ENCODE measurements around the gene TNIP1.

TNIP1 gene

DNA sequence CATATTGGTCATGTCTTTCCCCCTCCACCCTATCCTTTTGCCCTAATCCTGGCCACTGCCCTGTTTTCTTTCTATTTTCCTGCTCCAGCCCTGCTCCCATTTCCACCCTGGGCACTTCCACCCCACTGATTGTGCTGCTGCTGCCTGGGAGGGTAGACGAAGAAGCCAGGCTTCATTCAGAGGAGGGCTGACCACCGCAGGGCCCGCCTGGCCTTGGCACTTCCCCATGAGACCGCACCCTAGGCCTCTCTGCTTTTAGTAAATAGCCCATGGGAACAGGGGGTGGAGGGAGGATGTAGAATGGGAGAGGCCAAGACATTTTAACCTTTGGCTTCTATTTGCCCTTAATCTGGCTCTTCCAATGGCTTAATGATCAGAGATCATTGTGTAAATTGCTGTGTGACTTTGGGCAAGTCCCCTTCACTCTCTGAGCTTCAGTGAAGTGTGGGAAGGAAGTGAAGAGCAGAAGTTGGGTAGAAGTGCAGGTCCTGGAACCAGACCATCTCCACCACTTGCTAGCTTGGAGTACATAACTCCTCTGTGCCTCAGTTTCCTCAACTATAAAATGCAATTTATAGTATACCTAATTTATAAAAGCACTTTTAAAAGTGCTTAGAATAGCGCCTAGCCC lies 74.0 kb downstream of the TNIP1 start:
- no peak for DNase-seq (ENCODE audit: low read depth, low spot score)
- TF ChIP-seq YY1 (IDR thresholded peaks at IDR 0.05; ENCODE audit: insufficient read depth, insufficient read length) (no peak), ZNF274 (IDR thresholded peaks at IDR 0.05; ENCODE audit: low read depth, low read length) (no peak), SUZ12 (IDR thresholded peaks at IDR 0.05; ENCODE audit: extremely low read depth, insufficient read depth, insufficient read length) (no peak)
- H3K4me3 ChIP-seq (ENCODE audit: insufficient read length, low read depth): no peak overlapping the region
- H3K4me1 ChIP-seq (ENCODE audit: insufficient read depth, insufficient read length): peaks cover 3% of the 10 kb centered on the region
- no peaks in the 10 kb centered on the region for H3K9me3 ChIP-seq (ENCODE audit: insufficient read depth, low read length)
- no peaks in the 10 kb centered on the region for H3K27me3 ChIP-seq (ENCODE audit: insufficient read depth, insufficient read length)
- no peak overlapping the region for H3K9ac ChIP-seq (ENCODE audit: insufficient read length, low read depth)
- H3K36me3 ChIP-seq (ENCODE audit: insufficient read depth, insufficient read length, low read length): no peaks in the 10 kb centered on the region

DNA sequence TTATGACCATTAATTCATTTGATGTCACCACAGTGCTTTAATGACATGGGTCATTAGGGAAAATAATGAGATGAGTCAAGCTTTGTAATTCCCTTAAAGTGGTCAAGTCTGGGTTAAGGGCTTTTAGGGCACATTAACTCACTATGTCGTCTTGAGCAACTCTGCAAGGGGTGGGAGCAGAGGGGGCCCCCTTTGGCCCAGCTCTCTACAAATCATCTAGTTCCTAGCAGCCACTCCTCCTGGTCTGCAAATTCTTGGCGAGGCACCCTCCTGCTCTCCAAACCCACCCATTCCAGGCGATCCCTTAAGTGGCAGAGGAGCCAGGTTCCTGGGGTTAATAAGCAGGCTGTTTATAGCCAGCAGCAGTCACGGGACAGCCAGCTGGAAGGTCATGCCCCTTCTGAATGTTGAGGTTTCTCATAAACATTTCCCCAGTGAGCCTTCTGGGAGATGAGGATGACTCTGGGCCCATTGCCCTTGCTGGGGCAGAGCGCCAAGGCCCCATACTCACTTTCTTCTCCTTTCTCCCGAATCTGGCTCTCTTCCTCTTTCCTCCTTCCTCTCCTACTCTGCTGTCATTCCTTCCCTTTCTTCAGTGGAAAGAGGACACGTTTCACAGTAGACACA lies 74.8 kb downstream of the TNIP1 start:
- H3K9ac ChIP-seq (ENCODE audit: insufficient read length, low read depth): no peak overlapping the region
- DNase-seq (ENCODE audit: low read depth, low spot score): no peak
- no peaks in the 10 kb centered on the region for H3K9me3 ChIP-seq (ENCODE audit: insufficient read depth, low read length)
- H3K4me1 ChIP-seq (ENCODE audit: insufficient read depth, insufficient read length): peaks cover 3% of the 10 kb centered on the region
- H3K27me3 ChIP-seq (ENCODE audit: insufficient read depth, insufficient read length): no peaks in the 10 kb centered on the region
- no peak for TF ChIP-seq ZNF274 (IDR thresholded peaks at IDR 0.05; ENCODE audit: low read depth, low read length)
- TF ChIP-seq YY1 (IDR thresholded peaks at IDR 0.05; ENCODE audit: insufficient read depth, insufficient read length): no peak
- TF ChIP-seq SUZ12 (IDR thresholded peaks at IDR 0.05; ENCODE audit: extremely low read depth, insufficient read depth, insufficient read length): no peak
- H3K4me3 ChIP-seq (ENCODE audit: insufficient read length, low read depth): no peak overlapping the region
- no peaks in the 10 kb centered on the region for H3K36me3 ChIP-seq (ENCODE audit: insufficient read depth, insufficient read length, low read length)

DNA sequence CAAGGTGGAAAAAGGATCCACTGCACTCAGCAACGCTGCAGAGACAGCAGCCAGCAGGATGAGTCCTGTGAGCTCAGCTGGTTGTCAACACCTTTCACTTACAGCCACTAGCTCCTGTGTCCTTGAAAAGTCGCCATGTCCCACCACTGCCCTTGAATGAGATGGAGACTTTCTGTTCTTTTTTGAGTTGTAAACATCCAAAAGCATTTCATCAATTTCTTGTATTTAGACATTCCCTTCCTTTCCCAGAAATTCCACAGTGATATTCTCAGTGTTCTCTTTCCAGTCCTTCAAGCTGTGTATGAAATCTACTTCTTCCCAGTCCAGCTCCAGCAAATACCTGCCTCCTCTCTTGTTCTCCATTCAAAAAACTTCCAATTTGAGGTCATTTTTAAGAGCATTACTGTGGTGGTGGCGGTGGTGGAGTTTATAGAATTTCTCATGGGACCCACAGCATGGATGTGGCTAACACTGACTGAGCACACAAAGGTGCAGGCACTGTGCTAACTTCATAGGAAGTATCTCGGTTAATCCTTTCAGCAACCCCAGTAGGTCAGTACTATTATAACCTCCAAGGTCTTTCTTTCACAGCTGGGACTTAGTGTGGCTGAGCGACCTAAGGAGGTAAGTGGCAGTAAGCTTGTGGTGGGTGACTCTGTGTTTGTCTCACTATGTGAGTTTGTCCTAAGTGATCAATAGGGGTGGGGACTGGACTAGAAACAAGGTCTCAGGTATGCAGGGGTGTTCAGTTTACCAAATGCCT lies 75.5 kb downstream of the TNIP1 start:
- H3K4me1 ChIP-seq (ENCODE audit: insufficient read depth, insufficient read length): peaks cover 3% of the 10 kb centered on the region
- no peaks in the 10 kb centered on the region for H3K36me3 ChIP-seq (ENCODE audit: insufficient read depth, insufficient read length, low read length)
- no peak for DNase-seq (ENCODE audit: low read depth, low spot score)
- no peak overlapping the region for H3K9ac ChIP-seq (ENCODE audit: insufficient read length, low read depth)
- no peak overlapping the region for H3K4me3 ChIP-seq (ENCODE audit: insufficient read length, low read depth)
- no peaks in the 10 kb centered on the region for H3K9me3 ChIP-seq (ENCODE audit: insufficient read depth, low read length)
- TF ChIP-seq SUZ12 (IDR thresholded peaks at IDR 0.05; ENCODE audit: extremely low read depth, insufficient read depth, insufficient read length): no peak
- no peaks in the 10 kb centered on the region for H3K27me3 ChIP-seq (ENCODE audit: insufficient read depth, insufficient read length)

DNA sequence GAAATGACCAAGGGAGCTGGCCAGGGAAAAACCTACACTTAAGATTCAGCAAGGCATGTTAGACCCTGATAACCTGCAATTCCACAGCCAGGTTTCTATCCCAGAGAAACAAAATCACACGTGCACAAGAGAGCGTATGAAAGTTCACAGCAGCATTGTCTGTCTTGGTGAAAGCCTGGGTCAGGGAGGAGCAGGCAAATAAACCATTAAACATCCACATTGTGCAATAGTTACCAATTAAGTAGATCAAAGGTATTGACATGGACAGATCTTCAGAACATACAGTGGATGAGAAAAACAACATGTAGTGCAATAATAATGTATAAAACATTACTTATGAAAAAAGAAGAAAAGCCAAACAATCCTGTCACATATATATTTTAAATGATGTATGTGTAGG lies 76.3 kb downstream of the TNIP1 start:
- Histone ChIP-seq H3K4me3 (ENCODE audit: insufficient read length, low read depth) (no peak overlapping the region), H3K9ac (ENCODE audit: insufficient read length, low read depth) (no peak overlapping the region), H3K4me1 (ENCODE audit: insufficient read depth, insufficient read length) (peaks cover 3% of the 10 kb centered on the region), H3K9me3 (ENCODE audit: insufficient read depth, low read length) (no peaks in the 10 kb centered on the region), H3K36me3 (ENCODE audit: insufficient read depth, insufficient read length, low read length) (no peaks in the 10 kb centered on the region), H3K27me3 (ENCODE audit: insufficient read depth, insufficient read length) (no peaks in the 10 kb centered on the region)
- TF ChIP-seq ZNF274 (IDR thresholded peaks at IDR 0.05; ENCODE audit: low read depth, low read length): no peak
- TF ChIP-seq YY1 (IDR thresholded peaks at IDR 0.05; ENCODE audit: insufficient read depth, insufficient read length): no peak
- no peak for TF ChIP-seq SUZ12 (IDR thresholded peaks at IDR 0.05; ENCODE audit: extremely low read depth, insufficient read depth, insufficient read length)
- no peak for DNase-seq (ENCODE audit: low read depth, low spot score)

- Histone ChIP-seq H3K4me1 (ENCODE audit: insufficient read depth, insufficient read length) (peaks cover 3% of the 10 kb centered on the region), H3K27me3 (ENCODE audit: insufficient read depth, insufficient read length) (no peaks in the 10 kb centered on the region), H3K36me3 (ENCODE audit: insufficient read depth, insufficient read length, low read length) (no peaks in the 10 kb centered on the region), H3K9me3 (ENCODE audit: insufficient read depth, low read length) (no peaks in the 10 kb centered on the region), H3K4me3 (ENCODE audit: insufficient read length, low read depth) (no peak overlapping the region), H3K9ac (ENCODE audit: insufficient read length, low read depth) (no peak overlapping the region)
- DNase-seq (ENCODE audit: low read depth, low spot score): no peak
- TF ChIP-seq ZNF274 (IDR thresholded peaks at IDR 0.05; ENCODE audit: low read depth, low read length) (no peak), YY1 (IDR thresholded peaks at IDR 0.05; ENCODE audit: insufficient read depth, insufficient read length) (no peak), SUZ12 (IDR thresholded peaks at IDR 0.05; ENCODE audit: extremely low read depth, insufficient read depth, insufficient read length) (no peak)
These were observed 77.4 kb downstream of the TNIP1 start for GRCh38 chr5:151003503-151003860.

- Histone ChIP-seq H3K4me1 (ENCODE audit: insufficient read depth, insufficient read length) (peaks cover 3% of the 10 kb centered on the region), H3K36me3 (ENCODE audit: insufficient read depth, insufficient read length, low read length) (no peaks in the 10 kb centered on the region), H3K4me3 (ENCODE audit: insufficient read length, low read depth) (no peak overlapping the region), H3K9me3 (ENCODE audit: insufficient read depth, low read length) (no peaks in the 10 kb centered on the region), H3K27me3 (ENCODE audit: insufficient read depth, insufficient read length) (no peaks in the 10 kb centered on the region), H3K9ac (ENCODE audit: insufficient read length, low read depth) (no peak overlapping the region)
- DNase-seq (ENCODE audit: low read depth, low spot score): no peak
- TF ChIP-seq ZNF274 (IDR thresholded peaks at IDR 0.05; ENCODE audit: low read depth, low read length) (no peak), SUZ12 (IDR thresholded peaks at IDR 0.05; ENCODE audit: extremely low read depth, insufficient read depth, insufficient read length) (no peak), YY1 (IDR thresholded peaks at IDR 0.05; ENCODE audit: insufficient read depth, insufficient read length) (no peak)
These were observed 77.9 kb downstream of the TNIP1 start for GRCh38 chr5:151002681-151003502.

- no peak for DNase-seq (ENCODE audit: low read depth, low spot score)
- no peaks in the 10 kb centered on the region for H3K9me3 ChIP-seq (ENCODE audit: insufficient read depth, low read length)
- no peaks in the 10 kb centered on the region for H3K27me3 ChIP-seq (ENCODE audit: insufficient read depth, insufficient read length)
- TF ChIP-seq SUZ12 (IDR thresholded peaks at IDR 0.05; ENCODE audit: extremely low read depth, insufficient read depth, insufficient read length) (no peak), YY1 (IDR thresholded peaks at IDR 0.05; ENCODE audit: insufficient read depth, insufficient read length) (no peak), ZNF274 (IDR thresholded peaks at IDR 0.05; ENCODE audit: low read depth, low read length) (no peak)
- H3K4me1 ChIP-seq (ENCODE audit: insufficient read depth, insufficient read length): peaks cover 3% of the 10 kb centered on the region
- H3K4me3 ChIP-seq (ENCODE audit: insufficient read length, low read depth): no peak overlapping the region
- no peak overlapping the region for H3K9ac ChIP-seq (ENCODE audit: insufficient read length, low read depth)
- H3K36me3 ChIP-seq (ENCODE audit: insufficient read depth, insufficient read length, low read length): no peaks in the 10 kb centered on the region
These were observed 78.6 kb downstream of the TNIP1 start for GRCh38 chr5:151002250-151002649.
